Measurements from ENCODE around the gene MYRIP. TPM values are rescaled to one million over a fixed set of nuclear protein-coding genes. Genes with fewer than 3 reads are reported as not detected.
A peak's percentile ranks its signal among the peaks of the same experiment; 100 is the strongest.

The MYRIP gene
- total RNA-seq, 2 donors from 2014 or later, result 6.3 to 8.7 TPM

GRCh38 chr3:40186508-40186907 is 377.1 kb downstream of the MYRIP start:
- Histone ChIP-seq H3K9ac (ENCODE audit: low read depth in 2 of 2, low read length in 2 of 2) (no peak overlapping the region), H3K27ac (no peak overlapping the region), H3K4me1 (no peaks in the 10 kb centered on the region), H3K4me3 (no peak overlapping the region), H3K27me3 (no peaks in the 10 kb centered on the region), H3K9me3 (no peaks in the 10 kb centered on the region), H3K36me3 (no peaks in the 10 kb centered on the region)
- no peak for DNase-seq
- intact Hi-C loops (cut with DNase I), result no loop called here
- TF ChIP-seq, protein P1, sequence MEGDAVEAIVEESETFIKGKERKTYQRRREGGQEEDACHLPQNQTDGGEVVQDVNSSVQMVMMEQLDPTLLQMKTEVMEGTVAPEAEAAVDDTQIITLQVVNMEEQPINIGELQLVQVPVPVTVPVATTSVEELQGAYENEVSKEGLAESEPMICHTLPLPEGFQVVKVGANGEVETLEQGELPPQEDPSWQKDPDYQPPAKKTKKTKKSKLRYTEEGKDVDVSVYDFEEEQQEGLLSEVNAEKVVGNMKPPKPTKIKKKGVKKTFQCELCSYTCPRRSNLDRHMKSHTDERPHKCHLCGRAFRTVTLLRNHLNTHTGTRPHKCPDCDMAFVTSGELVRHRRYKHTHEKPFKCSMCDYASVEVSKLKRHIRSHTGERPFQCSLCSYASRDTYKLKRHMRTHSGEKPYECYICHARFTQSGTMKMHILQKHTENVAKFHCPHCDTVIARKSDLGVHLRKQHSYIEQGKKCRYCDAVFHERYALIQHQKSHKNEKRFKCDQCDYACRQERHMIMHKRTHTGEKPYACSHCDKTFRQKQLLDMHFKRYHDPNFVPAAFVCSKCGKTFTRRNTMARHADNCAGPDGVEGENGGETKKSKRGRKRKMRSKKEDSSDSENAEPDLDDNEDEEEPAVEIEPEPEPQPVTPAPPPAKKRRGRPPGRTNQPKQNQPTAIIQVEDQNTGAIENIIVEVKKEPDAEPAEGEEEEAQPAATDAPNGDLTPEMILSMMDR (IDR thresholded peaks at IDR 0.05), result no peak

GRCh38 chr3:40187945-40188344 is 378.5 kb downstream of the MYRIP start:
- intact Hi-C loops (cut with DNase I), result no loop called here
- H3K36me3 ChIP-seq, result no peaks in the 10 kb centered on the region
- H3K4me1 ChIP-seq, result no peaks in the 10 kb centered on the region
- H3K9me3 ChIP-seq, result no peaks in the 10 kb centered on the region
- no peaks in the 10 kb centered on the region for H3K27me3 ChIP-seq
- no peak overlapping the region for H3K9ac ChIP-seq (ENCODE audit: low read depth in 2 of 2, low read length in 2 of 2)
- H3K4me3 ChIP-seq, result no peak overlapping the region
- no peak overlapping the region for H3K27ac ChIP-seq
- no peak for DNase-seq
- TF ChIP-seq, protein P1 (IDR thresholded peaks at IDR 0.05), result no peak

- TF ChIP-seq, protein P1 (IDR thresholded peaks at IDR 0.05), result no peak
- Histone ChIP-seq H3K27ac (no peak overlapping the region), H3K27me3 (no peaks in the 10 kb centered on the region), H3K4me1 (no peaks in the 10 kb centered on the region), H3K9ac (ENCODE audit: low read depth in 2 of 2, low read length in 2 of 2) (no peak overlapping the region), H3K36me3 (no peaks in the 10 kb centered on the region), H3K4me3 (no peak overlapping the region), H3K9me3 (no peaks in the 10 kb centered on the region)
- intact Hi-C loops (cut with DNase I), result no loop called here
- DNase-seq, result peak; percentile 7
These were observed 379.7 kb downstream of the MYRIP start for GRCh38 chr3:40189118-40189517.

- Histone ChIP-seq H3K27ac (no peak overlapping the region), H3K9ac (ENCODE audit: low read depth in 2 of 2, low read length in 2 of 2) (no peak overlapping the region), H3K4me1 (no peaks in the 10 kb centered on the region), H3K9me3 (no peaks in the 10 kb centered on the region), H3K4me3 (no peak overlapping the region), H3K36me3 (no peaks in the 10 kb centered on the region), H3K27me3 (no peaks in the 10 kb centered on the region)
- no peak for DNase-seq
- intact Hi-C loops (cut with DNase I), result loop anchor here (2.0 kb wide), 1 partner anchor 129 kb away; no protein-coding TSS in a partner anchor
- TF ChIP-seq, protein P1 (IDR thresholded peaks at IDR 0.05), result no peak
These were observed 380.6 kb downstream of the MYRIP start for GRCh38 chr3:40190056-40190455.

- no peaks in the 10 kb centered on the region for H3K9me3 ChIP-seq
- intact Hi-C loops (cut with DNase I), result loop anchor here (2.0 kb wide), 1 partner anchor 128 kb away; no protein-coding TSS in a partner anchor
- H3K36me3 ChIP-seq, result no peaks in the 10 kb centered on the region
- H3K4me3 ChIP-seq, result no peak overlapping the region
- no peaks in the 10 kb centered on the region for H3K27me3 ChIP-seq
- no peak for DNase-seq
- no peaks in the 10 kb centered on the region for H3K4me1 ChIP-seq
- no peak overlapping the region for H3K9ac ChIP-seq (ENCODE audit: low read depth in 2 of 2, low read length in 2 of 2)
- TF ChIP-seq, protein P1 (IDR thresholded peaks at IDR 0.05), result no peak
- no peak overlapping the region for H3K27ac ChIP-seq
These were observed 381.8 kb downstream of the MYRIP start for GRCh38 chr3:40191251-40191650.
